A673 (cell line): ENCODE measurements around the gene CD6.

Experiments
- EZH2 ChIP-seq: fragments of 200-600 bp; sonication (generic); IDR thresholded peaks from 2 replicates; pipeline ENCODE4 v1.6.1; 2017; ENCODE audit warnings: borderline replicate concordance, low read depth, mild to moderate bottlenecking, mixed read lengths, antibody characterized with exemption, low read length; ENCODE audit not compliant: poor library complexity, severe bottlenecking
- TF ChIP-seq, protein P1 (sequence below): fragments of 300-800, 200-600 bp; sonication (generic); conservative IDR thresholded peaks from 2 replicates; pipeline ENCODE4 v1.5.1; 2017; ENCODE audit warnings: low read depth, mild to moderate bottlenecking, antibody characterized with exemption, low read length, moderate library complexity, mixed read lengths

- TF ChIP-seq, protein P1, sequence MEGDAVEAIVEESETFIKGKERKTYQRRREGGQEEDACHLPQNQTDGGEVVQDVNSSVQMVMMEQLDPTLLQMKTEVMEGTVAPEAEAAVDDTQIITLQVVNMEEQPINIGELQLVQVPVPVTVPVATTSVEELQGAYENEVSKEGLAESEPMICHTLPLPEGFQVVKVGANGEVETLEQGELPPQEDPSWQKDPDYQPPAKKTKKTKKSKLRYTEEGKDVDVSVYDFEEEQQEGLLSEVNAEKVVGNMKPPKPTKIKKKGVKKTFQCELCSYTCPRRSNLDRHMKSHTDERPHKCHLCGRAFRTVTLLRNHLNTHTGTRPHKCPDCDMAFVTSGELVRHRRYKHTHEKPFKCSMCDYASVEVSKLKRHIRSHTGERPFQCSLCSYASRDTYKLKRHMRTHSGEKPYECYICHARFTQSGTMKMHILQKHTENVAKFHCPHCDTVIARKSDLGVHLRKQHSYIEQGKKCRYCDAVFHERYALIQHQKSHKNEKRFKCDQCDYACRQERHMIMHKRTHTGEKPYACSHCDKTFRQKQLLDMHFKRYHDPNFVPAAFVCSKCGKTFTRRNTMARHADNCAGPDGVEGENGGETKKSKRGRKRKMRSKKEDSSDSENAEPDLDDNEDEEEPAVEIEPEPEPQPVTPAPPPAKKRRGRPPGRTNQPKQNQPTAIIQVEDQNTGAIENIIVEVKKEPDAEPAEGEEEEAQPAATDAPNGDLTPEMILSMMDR: no peak
- no peak for TF ChIP-seq EZH2
These were observed 38.2 kb downstream of the CD6 start for GRCh38 chr11:61009392-61010275.
